Skin epidermis (tissue), 12 donors: ENCODE measurements around the gene USP21.

Source experiments
- H3K27ac ChIP-seq, 21 experiments: fragments of 200-600 bp; sonication (generic) in 11 of 21; one replicate each; pipeline ENCODE4 v1.5.0; 2020; ENCODE audit warnings: mild to moderate bottlenecking in 3 of 21, inconsistent platforms in 2 of 21, moderate library complexity in 2 of 21
- H3K4me3 ChIP-seq, 7 experiments: fragments of 200-600 bp; sonication (generic) in 2 of 7; one replicate each; pipeline ENCODE4 v1.5.0; 2020; ENCODE audit warnings: inconsistent platforms in 2 of 7, mild to moderate bottlenecking in 2 of 7, moderate library complexity in 1 of 7

USP21 gene

GRCh38 chr1:161164901-161165610 lies 5.8 kb downstream of the USP21 start:
- peak overlapping the region in 4 of 7 experiments; percentile 43 to 66 (median 60) for H3K4me3 ChIP-seq
- peak overlapping the region; percentile 37 to 94 (median 87) for H3K27ac ChIP-seq

- Histone ChIP-seq H3K4me3 (peak within 1 kb of the TSS; percentile 43 to 67 (median 62)), H3K27ac (peak within 1 kb of the TSS; percentile 54 to 94 (median 87))
Observed at GRCh38 chr1:161165742-161166668, 6.7 kb downstream of the USP21 start, which contains the start of gene PPOX. Gene PPOX, plus strand, starts transcription at chr1:161166426. Its CDS starts 422 bp downstream, at chr1:161166848.

- Histone ChIP-seq H3K27ac (peak overlapping the region; percentile 54 to 94 (median 87)), H3K4me3 (peak overlapping the region; percentile 43 to 67 (median 62))
Observed at GRCh38 chr1:161166669-161167548, 7.6 kb downstream of the USP21 start.

GRCh38 chr1:161168906-161169305 lies 9.6 kb downstream of the USP21 start:
- no peak overlapping the region for H3K4me3 ChIP-seq
- H3K27ac ChIP-seq = no peak overlapping the region

GRCh38 chr1:161171191-161171590 lies 11.9 kb downstream of the USP21 start:
- H3K27ac ChIP-seq = peak overlapping the region in 5 of 21 experiments; percentile 7 to 64 (median 34)
- H3K4me3 ChIP-seq = no peak overlapping the region

- H3K4me3 ChIP-seq = no peak overlapping the region
- peak overlapping the region in 7 of 21 experiments; percentile 7 to 64 (median 34) for H3K27ac ChIP-seq
Observed at GRCh38 chr1:161171696-161172095, 12.4 kb downstream of the USP21 start.

- H3K4me3 ChIP-seq = no peak overlapping the region
- H3K27ac ChIP-seq = peak overlapping the region in 8 of 21 experiments; percentile 7 to 64 (median 32)
Observed at GRCh38 chr1:161172349-161172748, 13.0 kb downstream of the USP21 start.

- no peak overlapping the region for H3K4me3 ChIP-seq
- H3K27ac ChIP-seq = peak overlapping the region in 11 of 21 experiments; percentile 7 to 59 (median 31)
Observed at GRCh38 chr1:161172776-161173376, 13.6 kb downstream of the USP21 start.

GRCh38 chr1:161173711-161174110 lies 14.4 kb downstream of the USP21 start:
- no peak overlapping the region for H3K4me3 ChIP-seq

GRCh38 chr1:161174911-161175310 lies 15.6 kb downstream of the USP21 start:
- no peak overlapping the region for H3K27ac ChIP-seq

More at GRCh38 chr1:161173711-161174110, 14.4 kb downstream of the USP21 start:
- H3K27ac ChIP-seq = peak overlapping the region in 7 of 21 experiments; percentile 7 to 59 (median 34)

GRCh38 chr1:161175771-161176453 lies 16.6 kb downstream of the USP21 start:
- Histone ChIP-seq H3K27ac (peak overlapping the region in 10 of 21 experiments; percentile 79 to 97 (median 92)), H3K4me3 (peak overlapping the region in 5 of 7 experiments; percentile 43 to 86 (median 70))

More at GRCh38 chr1:161174911-161175310, 15.6 kb downstream of the USP21 start:
- no peak overlapping the region for H3K4me3 ChIP-seq

- Histone ChIP-seq H3K27ac (peak overlapping the region in 20 of 21 experiments; percentile 36 to 97 (median 92)), H3K4me3 (peak overlapping the region; percentile 43 to 93 (median 72))
Observed at GRCh38 chr1:161176468-161177111, 17.3 kb downstream of the USP21 start.

- Histone ChIP-seq H3K27ac (peak within 1 kb of the TSS; percentile 36 to 97 (median 91)), H3K4me3 (peak within 1 kb of the TSS; percentile 43 to 93 (median 72))
Observed at GRCh38 chr1:161177112-161177935, 18.0 kb downstream of the USP21 start, which contains the start of gene B4GALT3. Gene B4GALT3, minus strand, starts transcription at chr1:161177507. Its CDS starts 1,447 bp downstream, at chr1:161176060.

- Histone ChIP-seq H3K27ac (peak overlapping the region in 20 of 21 experiments; percentile 36 to 97 (median 92)), H3K4me3 (peak overlapping the region in 6 of 7 experiments; percentile 43 to 92 (median 71))
Observed at GRCh38 chr1:161177936-161178244, 18.6 kb downstream of the USP21 start.

- Histone ChIP-seq H3K27ac (peak overlapping the region in 5 of 21 experiments; percentile 7 to 95 (median 13)), H3K4me3 (no peak overlapping the region)
Observed at GRCh38 chr1:161179698-161180097, 20.4 kb downstream of the USP21 start.

GRCh38 chr1:161180639-161181038 lies 21.3 kb downstream of the USP21 start:
- no peak overlapping the region for H3K4me3 ChIP-seq
- peak overlapping the region in 4 of 21 experiments; percentile 66 to 95 (median 92) for H3K27ac ChIP-seq

- H3K27ac ChIP-seq = peak overlapping the region in 19 of 21 experiments; percentile 30 to 98 (median 74)
- H3K4me3 ChIP-seq = no peak overlapping the region
Observed at GRCh38 chr1:161182214-161182613, 22.9 kb downstream of the USP21 start.
